NCI-H748 (cell line): Measurements from ENCODE around the gene DCANP1.

ENCODE experiments used
- DNase-seq: peaks from one replicate; lab custom pipeline; 2025; ENCODE audit not compliant: unreplicated experiment; lab: John Stamatoyannopoulos, UW

Gene DCANP1

DNA sequence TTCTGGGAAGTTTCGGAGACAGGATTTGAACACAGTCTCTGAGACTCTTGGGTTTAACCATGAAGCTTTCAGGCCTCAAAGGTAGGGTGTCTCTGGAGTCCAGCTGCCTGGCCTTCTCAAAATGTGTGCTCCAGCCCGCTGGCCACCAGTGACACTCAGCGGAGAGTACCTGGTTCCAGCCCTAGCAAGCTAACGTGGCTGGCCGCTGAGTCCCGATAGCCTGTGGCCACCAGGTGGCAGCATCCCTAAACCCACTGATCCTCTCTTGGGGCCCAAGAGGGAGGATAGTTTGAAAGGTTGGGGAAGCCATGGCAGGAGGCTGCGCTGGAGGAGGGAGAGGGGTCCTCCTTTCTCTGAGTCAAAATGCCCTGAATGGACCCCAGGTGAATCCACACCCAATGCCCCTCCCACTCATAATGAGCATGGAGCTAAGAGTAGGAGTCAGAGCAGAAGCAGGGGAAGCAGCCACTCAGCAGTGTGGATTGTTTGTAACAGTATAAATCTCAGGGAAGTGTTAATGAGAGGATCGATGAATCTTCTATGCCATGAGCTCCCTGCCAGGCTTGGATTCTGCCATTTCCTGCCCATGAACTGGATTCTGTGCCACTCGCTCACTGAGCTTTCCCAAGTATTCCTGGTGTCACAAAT, 10.4 kb upstream of the DCANP1 start:
- peak; percentile 73 for DNase-seq

DNA sequence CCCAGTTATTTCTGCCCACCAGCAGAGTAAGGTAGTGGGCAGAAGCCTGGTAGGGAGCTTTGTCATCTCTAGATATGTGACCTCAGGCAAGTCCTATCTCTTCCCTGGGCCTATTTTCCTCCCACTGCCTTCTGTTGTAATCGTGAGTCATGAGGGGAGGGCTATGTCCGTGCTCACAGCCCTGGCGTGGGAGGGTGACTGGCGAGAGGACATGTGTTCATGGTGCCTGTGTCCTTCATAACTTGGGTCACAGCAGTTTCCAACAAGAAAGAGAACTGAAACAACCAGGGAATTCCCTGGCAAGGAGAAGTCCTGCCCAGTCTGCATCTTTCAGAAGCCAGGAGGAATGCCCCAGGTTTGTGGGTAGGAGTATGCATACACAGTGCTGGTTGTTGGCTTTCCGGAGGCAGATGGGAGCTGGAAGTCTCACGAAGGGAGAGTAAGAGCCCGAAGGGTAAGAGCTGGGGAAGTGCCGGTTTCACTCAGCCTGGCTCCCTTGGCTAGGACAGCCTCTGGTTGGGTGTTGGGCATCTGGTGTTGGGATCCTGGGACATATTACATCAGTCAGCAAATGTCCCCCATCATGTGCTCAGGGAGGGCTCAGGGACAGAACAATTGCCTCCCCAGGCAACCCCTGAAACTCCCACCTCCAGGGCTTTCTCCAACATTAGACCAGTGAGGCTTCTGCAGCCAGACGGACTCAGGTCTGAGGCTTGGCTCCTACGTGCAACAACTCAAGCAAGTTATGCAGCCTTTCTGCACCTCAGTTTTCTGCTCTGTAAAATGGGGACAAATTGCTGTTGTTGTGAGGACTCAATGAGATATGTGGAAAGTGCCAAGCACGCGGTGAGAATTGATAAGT, 9.3 kb upstream of the DCANP1 start:
- DNase-seq: no peak

DNA sequence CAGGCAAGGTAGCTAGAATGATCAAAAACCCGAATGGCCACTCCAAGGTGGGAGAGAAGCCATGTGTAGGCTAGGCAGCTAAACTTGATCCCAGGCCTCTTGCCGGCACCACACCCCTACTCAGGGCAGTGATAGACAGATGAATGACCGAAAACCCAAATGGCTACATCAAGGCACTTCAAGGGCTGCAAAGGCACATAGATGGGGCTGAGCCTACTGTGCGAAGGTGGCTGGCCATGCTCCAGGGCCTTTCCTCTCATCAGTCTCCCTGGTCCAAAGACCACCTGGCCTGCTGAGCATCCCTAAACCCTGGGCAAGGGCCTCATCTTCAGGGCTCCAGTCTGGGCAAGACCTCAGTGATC, 8.7 kb upstream of the DCANP1 start:
- DNase-seq: no peak

DNA sequence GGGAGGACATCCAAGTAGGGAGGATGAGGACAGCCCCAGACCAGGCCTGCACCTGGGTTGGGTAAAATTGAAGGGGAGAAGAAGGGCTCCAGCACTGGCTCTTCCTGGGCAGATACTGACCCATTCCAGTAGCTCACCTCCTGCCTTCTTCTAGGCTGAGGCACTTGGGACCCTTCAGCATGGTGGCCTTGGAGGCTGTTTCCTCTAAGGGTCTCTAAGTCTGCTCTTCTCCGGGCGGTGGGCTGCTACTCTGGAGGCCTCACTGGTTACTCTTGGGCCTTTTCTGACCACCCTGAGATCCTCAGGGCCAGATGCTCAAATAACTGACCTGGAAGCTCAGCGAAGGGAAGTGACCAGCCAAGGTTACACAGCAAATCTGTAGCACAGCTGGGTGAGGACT, 7.8 kb upstream of the DCANP1 start:
- DNase-seq: no peak

DNA sequence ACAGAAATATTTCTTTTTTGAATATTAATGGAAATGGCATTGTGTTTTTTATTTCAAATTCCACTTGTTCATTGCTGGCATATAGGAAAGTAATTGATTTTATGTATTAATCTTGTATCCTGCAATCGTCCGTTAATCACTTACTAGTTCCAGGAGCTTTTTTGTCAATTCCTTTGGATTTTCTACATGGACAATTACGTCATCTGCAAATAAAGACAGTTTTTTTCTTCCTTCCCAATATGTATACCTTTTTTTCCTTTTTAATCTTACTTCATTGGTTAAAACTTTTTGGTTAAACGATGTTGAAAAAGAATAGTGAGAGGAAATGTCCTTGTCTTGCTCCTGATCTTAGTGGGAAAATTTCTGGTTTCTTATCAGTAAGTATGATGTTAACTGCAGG, 6.5 kb upstream of the DCANP1 start:
- DNase-seq: no peak

DNA sequence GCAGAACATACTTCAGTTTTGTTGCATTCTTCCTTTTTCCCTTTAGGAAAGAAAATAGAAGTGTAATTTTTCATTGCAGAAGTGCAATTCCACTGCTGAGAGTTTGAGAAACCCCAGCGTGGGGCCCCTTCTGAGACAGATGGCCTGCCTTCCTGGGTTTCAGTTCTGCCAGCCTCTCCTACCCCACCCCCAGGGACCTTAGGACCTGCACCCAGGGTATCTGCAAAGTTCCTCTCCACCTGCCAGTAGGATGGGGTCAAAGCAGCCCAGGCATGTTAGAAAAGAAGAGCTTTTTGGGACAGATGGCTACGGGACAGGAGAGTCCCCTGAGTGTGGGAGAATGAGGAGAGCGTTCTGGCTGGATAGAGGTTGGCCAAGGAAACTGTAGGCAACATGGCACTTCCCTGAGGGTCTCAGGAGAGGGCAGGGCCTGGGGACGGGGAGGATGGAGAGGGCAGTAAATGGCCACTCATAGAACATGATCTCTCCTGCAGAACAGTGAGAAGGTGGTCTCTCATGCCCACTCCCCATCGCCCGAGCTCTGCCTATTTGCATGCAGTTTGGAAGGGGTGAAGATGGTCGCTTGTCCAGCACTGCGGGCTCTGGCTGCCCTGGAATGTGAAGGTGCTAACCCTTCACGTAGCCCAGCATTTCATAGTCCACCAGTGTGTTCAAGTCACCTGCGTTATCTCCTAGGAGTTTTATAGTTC, 5.3 kb upstream of the DCANP1 start, which contains the start of gene TIFAB:
Gene TIFAB, minus strand, starts transcription at position 31 of the 710 bp plus-strand sequence. CDS start 2,412 bp downstream, outside the sequence.
- DNase-seq: no peak

DNA sequence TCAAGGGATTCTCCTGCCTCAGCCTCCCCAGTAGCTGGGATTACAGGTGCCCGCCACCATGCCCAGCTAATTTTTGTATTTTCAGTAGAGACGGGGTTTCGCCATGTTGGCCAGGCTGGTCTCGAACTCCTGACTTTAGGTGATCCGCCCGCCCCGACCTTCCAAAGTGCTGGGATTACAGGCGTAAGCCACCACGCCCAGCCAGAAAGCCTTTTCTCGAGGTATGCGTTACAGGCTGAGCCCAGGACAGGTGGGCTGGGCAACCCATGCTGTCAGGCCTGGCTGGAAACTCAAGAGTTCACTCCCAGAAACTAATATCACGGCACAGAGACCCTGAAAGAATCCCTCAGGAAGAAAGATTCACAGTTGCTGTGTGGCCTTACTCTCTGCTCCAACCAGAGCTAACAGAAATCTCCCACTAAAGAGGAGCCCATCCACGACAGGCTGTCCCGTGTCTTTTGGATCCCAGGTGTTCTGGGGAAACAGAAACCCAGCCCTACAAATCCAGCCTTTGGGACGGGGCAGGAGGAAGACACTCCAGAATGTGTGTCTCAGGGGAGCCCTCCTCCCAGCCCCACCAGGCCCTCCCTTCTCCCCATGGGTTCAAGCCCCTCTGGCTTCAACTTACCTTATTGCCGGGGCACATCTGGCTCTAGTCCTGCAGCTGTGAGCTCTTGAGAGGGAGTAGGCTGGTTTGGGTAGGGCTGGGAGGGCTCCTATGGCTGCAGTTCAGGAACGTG, 4.6 kb upstream of the DCANP1 start:
- no peak for DNase-seq

DNA sequence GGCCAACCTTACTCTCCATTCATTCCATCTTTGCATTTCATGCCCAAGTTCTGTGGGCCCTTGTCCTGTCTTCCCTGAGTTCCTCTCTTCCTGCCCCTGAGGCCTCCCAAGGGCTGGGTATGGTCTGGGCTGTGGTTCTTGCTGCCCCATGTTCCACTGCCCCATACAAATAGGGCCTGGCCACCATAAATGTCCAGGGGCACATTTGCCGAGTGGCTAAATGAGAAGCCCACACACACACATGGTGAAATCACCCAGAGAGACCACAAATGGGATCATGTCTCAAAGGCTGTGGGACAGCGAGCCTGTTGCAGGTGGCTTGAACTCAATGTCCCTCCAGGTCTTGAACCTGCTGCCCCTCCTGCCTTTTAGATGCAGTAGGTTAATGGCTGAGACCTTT, 3.8 kb upstream of the DCANP1 start:
- no peak for DNase-seq

DNA sequence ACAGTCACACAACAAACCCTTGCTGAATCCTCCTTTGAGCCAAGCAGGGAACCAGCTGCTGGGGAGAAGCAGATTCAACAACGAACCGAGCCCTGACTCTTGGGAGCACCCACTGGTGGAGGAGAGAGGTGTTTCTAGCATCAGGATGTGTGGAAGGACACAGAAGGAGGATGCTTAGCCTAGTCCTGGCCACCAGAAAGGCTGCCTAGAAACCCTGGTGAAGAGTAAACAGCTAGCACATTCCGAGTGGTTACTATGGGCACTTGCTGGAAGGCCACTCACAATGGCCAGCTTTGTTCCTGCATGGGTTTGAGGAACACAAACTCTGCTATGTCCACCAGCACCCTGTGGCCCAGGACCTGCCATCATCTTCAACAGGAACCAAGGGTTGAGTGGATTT, 3.2 kb upstream of the DCANP1 start:
- DNase-seq: no peak

DNA sequence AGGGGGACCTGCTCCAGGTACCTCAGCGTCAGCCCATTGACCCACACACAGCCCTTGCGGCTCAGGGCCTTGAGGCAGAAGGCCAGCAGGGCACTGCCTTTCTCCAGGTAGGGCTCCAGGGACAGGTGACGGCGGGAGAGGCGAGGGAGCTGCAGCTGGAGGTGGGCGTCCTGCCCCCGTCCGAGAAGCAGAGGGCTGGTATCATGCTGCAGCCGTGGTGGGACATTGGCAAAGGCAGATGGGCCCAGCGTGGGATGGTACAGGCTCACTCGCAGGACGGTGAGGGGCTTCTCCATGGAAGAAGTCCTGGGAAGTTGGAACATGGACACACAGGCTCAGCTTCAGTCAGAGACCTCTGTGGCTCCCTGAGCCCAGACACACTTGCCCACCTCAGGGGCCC, 2.5 kb upstream of the DCANP1 start:
- no peak for DNase-seq

DNA sequence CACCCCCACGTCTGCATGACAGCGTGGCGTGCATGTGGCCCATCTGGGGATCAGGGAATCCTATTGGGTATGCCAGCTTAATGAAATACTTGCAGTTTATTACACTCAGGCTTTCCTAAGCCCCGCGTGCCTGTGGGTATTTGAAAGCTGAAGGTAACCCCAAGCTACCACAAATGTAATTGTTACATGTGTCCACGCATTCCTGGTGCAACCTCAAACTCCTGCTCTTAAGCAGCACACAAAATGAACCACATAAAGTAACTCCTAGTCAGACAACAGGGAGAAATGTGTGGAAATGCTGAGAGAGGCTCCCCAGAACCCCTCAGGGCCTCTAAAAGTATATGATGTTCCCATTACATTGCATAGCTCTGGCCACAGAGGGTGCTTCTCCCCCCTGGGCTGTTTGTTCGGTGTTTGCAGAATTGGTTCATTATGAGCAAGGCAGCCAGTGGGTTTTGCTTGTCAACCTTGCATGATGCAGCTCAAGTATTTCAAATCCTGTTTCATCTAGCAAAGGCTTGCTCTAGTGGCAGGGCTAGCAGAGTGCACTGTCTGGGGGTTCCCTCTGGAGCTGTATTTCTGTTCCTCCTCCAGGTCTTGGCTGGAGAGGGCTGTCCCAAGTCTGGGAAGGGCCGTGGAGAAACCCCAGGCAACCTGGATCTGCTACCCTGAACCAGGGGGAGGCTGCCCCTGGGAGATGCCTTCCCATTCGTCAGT, 1.8 kb upstream of the DCANP1 start:
- no peak for DNase-seq

DNA sequence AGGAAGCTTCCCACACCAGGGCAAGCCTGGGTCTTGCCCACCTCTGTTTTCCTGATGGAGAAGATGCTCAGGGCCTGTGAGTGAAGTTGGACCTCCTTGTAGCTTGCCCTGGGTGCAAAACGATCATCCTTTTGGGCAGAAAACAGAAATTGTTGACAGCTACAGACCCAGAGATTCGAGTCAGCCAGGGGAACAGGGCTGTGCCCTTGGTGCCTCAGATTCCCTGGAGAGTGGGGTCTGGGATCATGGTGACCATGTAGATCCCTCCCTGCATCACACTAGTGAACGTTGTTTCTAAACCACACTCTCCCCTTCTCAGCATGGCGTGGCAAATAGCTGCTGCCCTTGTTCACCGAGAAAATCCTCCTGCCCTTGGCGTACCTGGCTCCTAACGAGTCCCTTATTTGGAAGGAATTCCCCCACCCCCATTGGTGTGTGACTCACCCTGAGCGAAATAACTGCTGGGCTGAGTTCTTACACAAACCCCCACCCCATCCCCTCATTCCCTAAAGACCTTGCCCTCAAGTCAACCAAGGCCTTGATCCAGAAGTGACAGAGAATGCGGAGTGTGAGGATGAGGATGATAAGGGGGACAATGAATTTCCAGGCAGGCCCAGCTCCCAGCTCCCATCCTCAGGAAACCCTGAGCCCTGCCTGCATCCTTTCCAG, 1.1 kb upstream of the DCANP1 start:
- no peak for DNase-seq

DNA sequence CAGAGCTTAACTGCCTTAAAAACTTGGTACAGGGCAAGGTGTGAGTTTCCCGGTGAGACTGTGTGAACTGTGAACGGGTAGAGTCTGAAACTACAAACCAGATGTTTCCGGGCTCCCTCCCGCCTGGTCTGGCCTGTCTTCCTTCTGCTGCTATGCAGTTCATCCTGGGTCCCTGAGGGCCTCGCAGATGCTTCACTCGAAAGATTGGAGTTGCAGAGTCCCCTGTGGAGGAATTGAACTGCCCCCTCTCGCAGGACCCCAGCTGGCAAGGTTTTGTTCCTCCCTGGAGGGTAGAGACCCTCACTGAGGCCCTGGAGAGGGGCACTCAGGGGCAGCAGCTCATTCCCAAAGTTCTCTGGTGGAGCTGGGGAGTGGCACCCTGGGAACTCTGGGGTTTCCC, 533 bp downstream of the DCANP1 start:
- DNase-seq: no peak

DNA sequence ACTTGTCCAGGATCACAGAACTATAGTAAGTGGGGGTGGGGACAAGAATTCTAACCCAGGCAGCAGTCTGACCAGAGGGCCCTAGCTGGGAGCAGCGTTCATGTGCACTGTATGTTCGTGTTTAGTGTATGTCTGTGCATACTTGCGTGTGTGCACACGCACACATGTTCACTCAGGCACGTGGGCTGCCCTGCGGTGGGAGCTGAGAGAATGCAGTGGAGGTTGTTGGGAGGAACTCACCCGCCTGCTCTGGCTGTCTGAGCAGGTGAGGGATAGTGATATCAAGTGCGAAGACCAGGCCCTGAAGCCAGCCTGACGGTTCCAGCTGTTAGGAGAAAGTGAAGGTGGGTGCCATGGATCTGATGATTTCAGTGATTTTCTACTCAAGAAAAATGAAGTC, 942 bp downstream of the DCANP1 start:
- no peak for DNase-seq

DNA sequence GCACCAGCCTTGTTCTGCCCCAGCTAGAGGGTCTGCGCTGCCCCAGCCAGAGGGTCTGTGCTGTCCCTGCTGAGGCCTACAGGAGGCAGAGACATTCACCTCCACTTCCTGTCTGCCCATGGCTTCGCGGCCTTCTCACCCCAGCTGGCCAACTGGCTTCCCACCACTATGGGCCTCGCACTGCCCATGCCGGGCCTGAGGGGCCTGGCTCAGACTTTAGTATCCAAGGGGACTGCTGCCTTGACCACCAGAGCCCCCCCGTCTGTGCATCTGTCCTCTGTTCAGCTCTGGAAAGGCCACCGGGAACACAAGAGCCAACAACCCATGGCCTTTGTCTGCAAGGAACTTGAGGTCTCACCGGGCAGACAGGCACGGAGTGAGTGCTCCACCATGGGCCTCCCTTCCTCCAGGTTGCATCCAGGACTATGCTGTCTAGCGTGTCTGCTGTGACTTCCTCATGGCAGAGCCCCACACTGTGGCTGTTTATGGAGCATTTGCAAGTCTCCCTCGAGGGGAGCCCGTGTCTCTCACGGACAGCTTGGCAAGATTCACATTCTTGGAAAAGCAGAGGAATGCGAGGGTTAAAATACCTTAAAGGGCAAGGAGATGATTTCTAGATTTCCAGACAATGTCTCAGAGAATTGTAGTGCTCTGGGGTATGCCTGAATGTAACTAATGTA, 1.7 kb downstream of the DCANP1 start:
- no peak for DNase-seq

DNA sequence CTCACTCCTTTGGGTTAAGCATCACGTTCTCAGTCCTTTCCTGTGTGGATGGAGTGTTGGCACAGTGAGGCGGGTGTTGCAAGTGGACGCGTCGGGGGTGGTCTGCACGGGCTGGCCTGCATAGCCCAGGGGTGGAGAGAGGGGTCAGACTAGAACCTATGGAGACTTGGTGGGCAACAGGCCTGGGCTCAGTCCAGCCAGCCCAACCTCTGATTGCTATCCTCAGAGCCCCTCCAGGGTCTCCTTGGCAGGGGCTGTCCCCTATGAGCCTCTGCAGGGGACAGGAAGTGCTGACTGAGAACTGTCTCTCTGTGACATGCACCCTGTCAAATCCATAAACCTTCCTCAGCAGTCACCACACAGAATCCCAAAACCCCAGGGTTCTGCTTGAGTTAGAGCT, 2.3 kb downstream of the DCANP1 start:
- no peak for DNase-seq

DNA sequence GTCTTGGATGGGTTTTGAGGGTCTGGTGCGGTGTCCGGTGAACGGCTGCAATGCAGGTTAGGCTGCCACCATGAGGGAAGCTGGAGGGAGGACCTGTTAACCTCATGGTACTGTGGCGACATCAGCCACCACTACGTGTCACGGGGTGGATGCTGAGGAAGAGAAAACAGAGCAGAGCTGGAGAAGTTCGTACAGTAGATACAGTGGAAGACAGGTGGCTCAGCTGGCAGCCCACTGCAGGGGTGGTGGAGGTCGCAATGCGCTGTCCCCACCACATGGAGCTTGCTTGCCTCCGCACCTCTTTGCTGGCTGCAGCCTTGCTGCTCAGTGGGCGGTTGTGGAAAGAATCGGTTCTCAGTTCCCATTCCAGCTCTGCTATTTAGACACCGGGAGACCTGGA, 2.8 kb downstream of the DCANP1 start:
- no peak for DNase-seq

DNA sequence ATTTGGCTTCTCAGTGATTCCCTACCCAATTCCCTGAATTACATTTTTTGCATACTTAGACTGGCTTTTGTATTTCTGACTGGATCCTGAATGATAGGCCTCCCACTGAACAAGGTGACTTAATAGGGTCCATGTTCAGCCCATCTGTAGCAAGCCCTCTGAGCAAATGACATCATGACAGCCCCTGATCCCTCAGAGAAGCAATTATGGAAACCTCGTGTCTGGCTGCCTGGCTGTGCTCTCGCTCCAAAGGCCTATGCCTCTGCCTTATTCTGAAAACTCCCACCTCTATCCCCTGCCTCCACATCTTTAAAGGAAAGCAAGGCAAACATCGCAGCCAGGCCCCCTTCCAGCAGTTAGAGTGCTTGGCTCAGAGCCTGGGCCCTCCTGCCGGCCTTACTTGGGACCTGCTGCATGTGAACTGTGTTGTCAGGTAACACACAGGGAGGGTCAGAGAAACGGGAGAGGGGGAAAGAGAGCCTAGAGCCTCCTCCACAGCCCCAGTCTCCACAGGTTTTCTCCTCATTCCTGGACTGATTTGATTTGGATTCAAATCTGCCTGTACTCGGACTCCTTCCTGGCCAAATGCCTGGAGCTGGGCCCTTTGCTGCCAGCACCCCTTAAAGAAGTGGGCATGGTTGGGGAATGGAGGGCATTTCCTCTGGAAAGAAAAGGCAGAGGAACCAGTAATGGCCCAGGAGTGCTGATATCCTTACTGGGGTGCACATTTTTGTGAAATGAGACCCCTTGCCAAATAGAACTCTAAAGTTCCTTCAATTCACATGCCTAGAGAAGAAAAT, 3.8 kb downstream of the DCANP1 start:
- no peak for DNase-seq
